ENCODE results near the gene PCF11. TPM values are rescaled to one million over a fixed set of nuclear protein-coding genes. Genes with fewer than 3 reads are reported as not detected.

PCF11 gene
- total RNA-seq, 1 donor from 2014 or later, result 72.7 TPM

DNA sequence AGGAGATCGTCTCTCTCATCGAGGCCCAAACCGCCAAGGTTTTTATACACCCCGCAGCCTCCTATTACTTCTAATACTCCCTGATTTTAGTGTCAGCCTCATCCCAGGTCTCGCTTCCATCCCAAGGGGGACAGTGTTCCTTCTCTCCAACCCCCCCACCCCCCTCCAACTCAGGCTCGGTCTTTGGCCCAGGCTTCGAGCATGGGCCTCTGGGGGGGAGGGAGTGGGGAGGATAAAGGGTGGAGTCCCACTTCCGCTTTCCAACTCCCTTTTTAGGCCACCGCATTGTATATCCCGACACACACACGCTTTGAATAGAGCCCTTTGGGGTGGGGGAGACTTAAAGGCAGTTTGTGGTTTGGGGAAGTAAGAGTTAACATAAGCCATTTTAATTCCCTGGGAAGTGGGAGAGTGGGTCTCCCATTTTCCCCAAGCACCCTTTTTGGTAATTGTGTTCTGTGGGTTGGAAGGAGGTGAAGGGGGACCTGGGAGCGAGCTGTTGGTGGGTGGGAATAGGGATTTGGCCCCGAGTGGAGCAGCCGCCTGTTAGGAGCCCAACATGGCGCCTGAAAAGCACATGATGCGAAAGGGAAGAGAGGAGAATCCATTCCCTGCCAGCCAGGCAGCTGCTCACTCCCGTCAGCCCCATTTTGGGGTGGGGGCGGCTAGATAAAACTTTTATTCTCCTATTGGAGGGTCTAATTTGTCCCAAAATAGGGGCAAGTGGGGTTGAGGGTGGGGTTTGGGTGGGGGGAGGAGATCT, 844 bp downstream of the PCF11 start:
- peak; percentile 62 for DNase-seq (ENCODE audit: low spot score)
- no peaks in the 10 kb centered on the region for H3K9me3 ChIP-seq (ENCODE audit: low read depth)
- no peaks in the 10 kb centered on the region for H3K27me3 ChIP-seq
- H3K79me2 ChIP-seq (ENCODE audit: low read depth), result peaks cover 59% of the 10 kb centered on the region
- peaks cover 28% of the 10 kb centered on the region for H3K4me1 Mint-ChIP-seq
- peak overlapping the region; percentile 91 for H3K4me3 ChIP-seq
- H3K36me3 ChIP-seq, result peaks cover 7% of the 10 kb centered on the region
- H3K4me3 Mint-ChIP-seq, result peak overlapping the region; percentile 99
- peaks cover 25% of the 10 kb centered on the region for H3F3A ChIP-seq (ENCODE audit: low read depth)
- H3K4me1 ChIP-seq, result peaks cover 17% of the 10 kb centered on the region
- H3K36me3 Mint-ChIP-seq, result peaks cover 18% of the 10 kb centered on the region
- peaks cover 56% of the 10 kb centered on the region for H4K20me1 ChIP-seq (ENCODE audit: low read depth)
- TF ChIP-seq EZH2 (IDR thresholded peaks at IDR 0.05) (no peak), EZH2phosphoT487 (IDR thresholded peaks at IDR 0.05) (no peak), CTCF (IDR thresholded peaks at IDR 0.05) (no peak)
- H2AFZ ChIP-seq (replicated peaks), result no peak overlapping the region
- H3K9me3 Mint-ChIP-seq, result no peaks in the 10 kb centered on the region
- peak overlapping the region; percentile 96 for H3K9ac ChIP-seq
- peak overlapping the region; percentile 100 for H3K27ac Mint-ChIP-seq
- peak overlapping the region; percentile 98 for H3K27ac ChIP-seq
- H3K4me2 ChIP-seq, result peak overlapping the region; percentile 95
- H3K27me3 Mint-ChIP-seq (ENCODE audit: insufficient read depth, low read depth), result no peaks in the 10 kb centered on the region

GRCh38 chr11:83158357-83158786, 1.4 kb downstream of the PCF11 start:
- Mint-ChIP-seq H3K9me3 (no peaks in the 10 kb centered on the region), H3K27ac (no peak overlapping the region), H3K4me3 (peak overlapping the region; percentile 99), H3K27me3 (ENCODE audit: insufficient read depth, low read depth) (no peaks in the 10 kb centered on the region), H3K36me3 (peaks cover 18% of the 10 kb centered on the region), H3K4me1 (peaks cover 28% of the 10 kb centered on the region)
- H4K20me1 ChIP-seq (ENCODE audit: low read depth), result peaks cover 62% of the 10 kb centered on the region
- peak overlapping the region; percentile 96 for H3K9ac ChIP-seq
- H2AFZ ChIP-seq (replicated peaks), result no peak overlapping the region
- H3K27me3 ChIP-seq, result no peaks in the 10 kb centered on the region
- H3K36me3 ChIP-seq, result peaks cover 7% of the 10 kb centered on the region
- H3K79me2 ChIP-seq (ENCODE audit: low read depth), result peaks cover 64% of the 10 kb centered on the region
- H3K9me3 ChIP-seq (ENCODE audit: low read depth), result no peaks in the 10 kb centered on the region
- peaks cover 25% of the 10 kb centered on the region for H3F3A ChIP-seq (ENCODE audit: low read depth)
- H3K4me2 ChIP-seq, result peak overlapping the region; percentile 95
- H3K4me1 ChIP-seq, result peaks cover 17% of the 10 kb centered on the region
- peak overlapping the region; percentile 98 for H3K27ac ChIP-seq
- DNase-seq (ENCODE audit: low spot score), result no peak
- H3K4me3 ChIP-seq, result peak overlapping the region; percentile 91
- TF ChIP-seq CTCF (IDR thresholded peaks at IDR 0.05), result no peak
- no peak for TF ChIP-seq EZH2phosphoT487 (IDR thresholded peaks at IDR 0.05)
- no peak for TF ChIP-seq EZH2 (IDR thresholded peaks at IDR 0.05)

GRCh38 chr11:83158965-83159901, 2.3 kb downstream of the PCF11 start:
- H3K4me3 Mint-ChIP-seq, result peak overlapping the region; percentile 99
- peaks cover 28% of the 10 kb centered on the region for H3K4me1 Mint-ChIP-seq
- H3K9me3 ChIP-seq (ENCODE audit: low read depth), result no peaks in the 10 kb centered on the region
- H3K27ac Mint-ChIP-seq, result no peak overlapping the region
- TF ChIP-seq EZH2 (IDR thresholded peaks at IDR 0.05) (no peak), EZH2phosphoT487 (IDR thresholded peaks at IDR 0.05) (no peak), CTCF (IDR thresholded peaks at IDR 0.05) (no peak)
- H3K27me3 ChIP-seq, result no peaks in the 10 kb centered on the region
- no peak for DNase-seq (ENCODE audit: low spot score)
- H3K36me3 ChIP-seq, result peaks cover 15% of the 10 kb centered on the region
- H3K9me3 Mint-ChIP-seq, result no peaks in the 10 kb centered on the region
- H4K20me1 ChIP-seq (ENCODE audit: low read depth), result peaks cover 66% of the 10 kb centered on the region
- H3K79me2 ChIP-seq (ENCODE audit: low read depth), result peaks cover 73% of the 10 kb centered on the region
- peak overlapping the region; percentile 91 for H3K4me3 ChIP-seq
- H3K27ac ChIP-seq, result no peak overlapping the region
- H3K9ac ChIP-seq, result peak overlapping the region; percentile 96
- H3K36me3 Mint-ChIP-seq, result peaks cover 23% of the 10 kb centered on the region
- H3K27me3 Mint-ChIP-seq (ENCODE audit: insufficient read depth, low read depth), result no peaks in the 10 kb centered on the region
- H3K4me1 ChIP-seq, result peaks cover 17% of the 10 kb centered on the region
- no peak overlapping the region for H2AFZ ChIP-seq (replicated peaks)
- H3K4me2 ChIP-seq, result peak overlapping the region; percentile 95
- peaks cover 25% of the 10 kb centered on the region for H3F3A ChIP-seq (ENCODE audit: low read depth)
